ENCODE measurements around the gene FGB. TPM values are rescaled to one million over a fixed set of nuclear protein-coding genes. Genes with fewer than 3 reads are reported as not detected.

FGB gene
- total and polyA plus RNA-seq, 2 of the 13 experiments (the other 11 are each of a cell fraction or from before 2014, with no cell fraction given), result 226 to 784 TPM

DNA sequence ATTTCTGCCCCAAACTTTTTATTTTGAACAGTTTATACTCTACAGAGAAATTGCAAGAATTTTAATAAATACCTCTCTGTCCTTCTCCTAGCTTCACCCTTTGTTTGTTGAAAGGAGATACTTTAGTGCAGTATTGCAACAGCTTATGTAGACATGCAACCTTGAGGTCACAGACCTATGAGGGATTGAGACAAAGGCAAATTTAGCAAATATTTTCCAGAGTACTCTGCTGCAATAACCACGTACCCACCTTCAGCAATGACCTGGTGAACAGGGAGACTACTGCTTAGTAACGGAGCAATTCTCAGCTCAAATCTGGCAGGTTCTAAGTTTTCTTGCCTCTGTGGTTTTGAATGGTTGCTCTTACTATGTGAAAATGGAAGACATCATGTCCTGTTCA is 14.5 kb downstream of the FGB start (continued):
- TF ChIP-seq, protein P1, sequence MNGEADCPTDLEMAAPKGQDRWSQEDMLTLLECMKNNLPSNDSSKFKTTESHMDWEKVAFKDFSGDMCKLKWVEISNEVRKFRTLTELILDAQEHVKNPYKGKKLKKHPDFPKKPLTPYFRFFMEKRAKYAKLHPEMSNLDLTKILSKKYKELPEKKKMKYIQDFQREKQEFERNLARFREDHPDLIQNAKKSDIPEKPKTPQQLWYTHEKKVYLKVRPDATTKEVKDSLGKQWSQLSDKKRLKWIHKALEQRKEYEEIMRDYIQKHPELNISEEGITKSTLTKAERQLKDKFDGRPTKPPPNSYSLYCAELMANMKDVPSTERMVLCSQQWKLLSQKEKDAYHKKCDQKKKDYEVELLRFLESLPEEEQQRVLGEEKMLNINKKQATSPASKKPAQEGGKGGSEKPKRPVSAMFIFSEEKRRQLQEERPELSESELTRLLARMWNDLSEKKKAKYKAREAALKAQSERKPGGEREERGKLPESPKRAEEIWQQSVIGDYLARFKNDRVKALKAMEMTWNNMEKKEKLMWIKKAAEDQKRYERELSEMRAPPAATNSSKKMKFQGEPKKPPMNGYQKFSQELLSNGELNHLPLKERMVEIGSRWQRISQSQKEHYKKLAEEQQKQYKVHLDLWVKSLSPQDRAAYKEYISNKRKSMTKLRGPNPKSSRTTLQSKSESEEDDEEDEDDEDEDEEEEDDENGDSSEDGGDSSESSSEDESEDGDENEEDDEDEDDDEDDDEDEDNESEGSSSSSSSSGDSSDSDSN (CRISPR knock-in tag; IDR thresholded peaks at IDR 0.05), result no peak
- TF ChIP-seq ZNF20 (CRISPR knock-in tag; IDR thresholded peaks at IDR 0.05), result no peak
- TF ChIP-seq, protein P2, sequence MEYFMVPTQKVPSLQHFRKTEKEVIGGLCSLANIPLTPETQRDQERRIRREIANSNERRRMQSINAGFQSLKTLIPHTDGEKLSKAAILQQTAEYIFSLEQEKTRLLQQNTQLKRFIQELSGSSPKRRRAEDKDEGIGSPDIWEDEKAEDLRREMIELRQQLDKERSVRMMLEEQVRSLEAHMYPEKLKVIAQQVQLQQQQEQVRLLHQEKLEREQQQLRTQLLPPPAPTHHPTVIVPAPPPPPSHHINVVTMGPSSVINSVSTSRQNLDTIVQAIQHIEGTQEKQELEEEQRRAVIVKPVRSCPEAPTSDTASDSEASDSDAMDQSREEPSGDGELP (IDR thresholded peaks at IDR 0.05; ENCODE audit: borderline replicate concordance, low read depth), result no peak
- no peak for TF ChIP-seq MTA3 (CRISPR knock-in tag; IDR thresholded peaks at IDR 0.05)
- peak; percentile 84 for TF ChIP-seq HNF4A (CRISPR knock-in tag; IDR thresholded peaks at IDR 0.05)
- TF ChIP-seq, protein P3, sequence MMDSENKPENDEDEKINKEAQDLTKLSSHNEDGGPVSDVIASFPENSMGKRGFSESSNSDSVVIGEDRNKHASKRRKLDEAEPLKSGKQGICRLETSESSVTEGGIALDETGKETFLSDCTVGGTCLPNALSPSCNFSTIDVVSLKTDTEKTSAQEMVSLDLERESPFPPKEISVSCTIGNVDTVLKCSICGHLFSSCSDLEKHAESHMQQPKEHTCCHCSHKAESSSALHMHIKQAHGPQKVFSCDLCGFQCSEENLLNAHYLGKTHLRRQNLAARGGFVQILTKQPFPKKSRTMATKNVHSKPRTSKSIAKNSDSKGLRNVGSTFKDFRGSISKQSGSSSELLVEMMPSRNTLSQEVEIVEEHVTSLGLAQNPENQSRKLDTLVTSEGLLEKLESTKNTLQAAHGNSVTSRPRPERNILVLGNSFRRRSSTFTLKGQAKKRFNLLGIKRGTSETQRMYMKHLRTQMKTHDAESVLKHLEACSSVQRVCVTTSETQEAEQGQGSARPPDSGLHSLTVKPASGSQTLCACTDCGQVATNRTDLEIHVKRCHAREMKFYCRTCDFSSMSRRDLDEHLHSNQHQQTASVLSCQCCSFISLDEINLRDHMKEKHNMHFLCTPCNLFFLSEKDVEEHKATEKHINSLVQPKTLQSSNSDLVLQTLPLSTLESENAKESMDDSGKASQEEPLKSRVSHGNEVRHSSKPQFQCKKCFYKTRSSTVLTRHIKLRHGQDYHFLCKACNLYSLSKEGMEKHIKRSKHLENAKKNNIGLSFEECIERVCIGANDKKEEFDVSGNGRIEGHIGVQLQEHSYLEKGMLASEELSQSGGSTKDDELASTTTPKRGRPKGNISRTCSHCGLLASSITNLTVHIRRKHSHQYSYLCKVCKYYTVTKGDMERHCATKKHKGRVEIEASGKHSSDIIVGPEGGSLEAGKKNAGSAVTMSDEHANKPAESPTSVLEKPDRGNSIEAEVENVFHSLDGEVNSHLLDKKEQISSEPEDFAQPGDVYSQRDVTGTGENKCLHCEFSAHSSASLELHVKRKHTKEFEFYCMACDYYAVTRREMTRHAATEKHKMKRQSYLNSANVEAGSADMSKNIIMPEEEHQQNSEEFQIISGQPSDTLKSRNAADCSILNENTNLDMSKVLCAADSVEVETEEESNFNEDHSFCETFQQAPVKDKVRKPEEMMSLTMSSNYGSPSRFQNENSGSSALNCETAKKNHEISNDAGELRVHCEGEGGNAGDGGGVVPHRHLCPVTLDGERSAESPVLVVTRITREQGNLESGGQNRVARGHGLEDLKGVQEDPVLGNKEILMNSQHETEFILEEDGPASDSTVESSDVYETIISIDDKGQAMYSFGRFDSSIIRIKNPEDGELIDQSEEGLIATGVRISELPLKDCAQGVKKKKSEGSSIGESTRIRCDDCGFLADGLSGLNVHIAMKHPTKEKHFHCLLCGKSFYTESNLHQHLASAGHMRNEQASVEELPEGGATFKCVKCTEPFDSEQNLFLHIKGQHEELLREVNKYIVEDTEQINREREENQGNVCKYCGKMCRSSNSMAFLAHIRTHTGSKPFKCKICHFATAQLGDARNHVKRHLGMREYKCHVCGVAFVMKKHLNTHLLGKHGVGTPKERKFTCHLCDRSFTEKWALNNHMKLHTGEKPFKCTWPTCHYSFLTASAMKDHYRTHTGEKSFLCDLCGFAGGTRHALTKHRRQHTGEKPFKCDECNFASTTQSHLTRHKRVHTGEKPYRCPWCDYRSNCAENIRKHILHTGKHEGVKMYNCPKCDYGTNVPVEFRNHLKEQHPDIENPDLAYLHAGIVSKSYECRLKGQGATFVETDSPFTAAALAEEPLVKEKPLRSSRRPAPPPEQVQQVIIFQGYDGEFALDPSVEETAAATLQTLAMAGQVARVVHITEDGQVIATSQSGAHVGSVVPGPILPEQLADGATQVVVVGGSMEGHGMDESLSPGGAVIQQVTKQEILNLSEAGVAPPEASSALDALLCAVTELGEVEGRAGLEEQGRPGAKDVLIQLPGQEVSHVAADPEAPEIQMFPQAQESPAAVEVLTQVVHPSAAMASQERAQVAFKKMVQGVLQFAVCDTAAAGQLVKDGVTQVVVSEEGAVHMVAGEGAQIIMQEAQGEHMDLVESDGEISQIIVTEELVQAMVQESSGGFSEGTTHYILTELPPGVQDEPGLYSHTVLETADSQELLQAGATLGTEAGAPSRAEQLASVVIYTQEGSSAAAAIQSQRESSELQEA (CRISPR knock-in tag; IDR thresholded peaks at IDR 0.05; ENCODE audit: not compliant biosample characterization), result no peak
- no peak for TF ChIP-seq PLRG1 (conservative IDR thresholded peaks at IDR 0.05)
- TF ChIP-seq ZNF619 (CRISPR knock-in tag; IDR thresholded peaks at IDR 0.05), result no peak
- TF ChIP-seq GATAD1 (CRISPR knock-in tag; IDR thresholded peaks at IDR 0.05), result no peak; the same call in 1 of the 2 replicates
- no peak for TF ChIP-seq ZNF703 (CRISPR knock-in tag; IDR thresholded peaks at IDR 0.05; ENCODE audit: borderline replicate concordance)
- TF ChIP-seq MTF2 (CRISPR knock-in tag; IDR thresholded peaks at IDR 0.05; ENCODE audit: borderline replicate concordance), result no peak
- peak; percentile 82 for TF ChIP-seq MEF2D (CRISPR knock-in tag; IDR thresholded peaks at IDR 0.05)
